Osteoblast (primary cell): Measurements from ENCODE around the gene DYNC2H1. TPM values are rescaled to one million over a fixed set of nuclear protein-coding genes. Genes with fewer than 3 reads are reported as not detected.

Experiments
- DNase-seq: peaks from one replicate; pipeline ENCODE4 v3.0.0; 2011; ENCODE audit warnings: low spot score, mixed read lengths; ENCODE audit not compliant: insufficient read length; ENCODE audit errors: missing footprints
- H2AFZ ChIP-seq: 2 replicates; pipeline ENCODE4 v1.6.0; 2011; ENCODE audit warnings: mild to moderate bottlenecking, low read length
- H3K27ac ChIP-seq: 2 replicates; pipeline ENCODE4 v1.5.1; 2011; ENCODE audit warnings: mild to moderate bottlenecking, low read depth, low read length, moderate library complexity
- H3K27me3 ChIP-seq: 2 replicates; pipeline ENCODE4 v1.6.0; 2012; ENCODE audit warnings: mild to moderate bottlenecking, control low read depth, inconsistent platforms, low read length, moderate library complexity; ENCODE audit not compliant: insufficient read depth
- H3K36me3 ChIP-seq: 2 replicates; pipeline ENCODE4 v1.5.1; 2011; ENCODE audit warnings: mild to moderate bottlenecking, low read length, control low read depth, moderate library complexity; ENCODE audit not compliant: insufficient read depth
- H3K4me1 ChIP-seq: 2 replicates; pipeline ENCODE4 v1.5.1; 2011; ENCODE audit warnings: mild to moderate bottlenecking, low read length, control low read depth, moderate library complexity; ENCODE audit not compliant: insufficient read depth
- H3K4me2 ChIP-seq: 2 replicates; pipeline ENCODE4 v1.6.0; 2011; ENCODE audit warnings: mild to moderate bottlenecking, low read length; ENCODE audit not compliant: insufficient read depth
- H3K4me3 ChIP-seq: fragments of 200-600 bp; sonication (generic); 3 replicates; pipeline ENCODE4 v1.5.1; 2012; ENCODE audit warnings: mild to moderate bottlenecking, low read length, inconsistent platforms; ENCODE audit not compliant: insufficient read depth
- H3K79me2 ChIP-seq: 2 replicates; pipeline ENCODE4 v1.6.0; 2012; ENCODE audit warnings: mild to moderate bottlenecking, low read length, control low read depth, inconsistent platforms; ENCODE audit not compliant: insufficient read depth
- H3K9me3 ChIP-seq: 2 replicates; pipeline ENCODE4 v1.5.1; 2011; ENCODE audit warnings: low read depth, low read length, control low read depth
- H4K20me1 ChIP-seq: 2 replicates; pipeline ENCODE4 v1.6.0; 2012; ENCODE audit warnings: mild to moderate bottlenecking, low read length, control low read depth; ENCODE audit not compliant: insufficient read depth
- total RNA-seq: library from RNA; depleted of rRNA; stranded (reverse); fragments of >200 nt; gene quantifications from 2 replicates; pipeline ENCODE4 v1.2.3, GENCODE V29; 2012
- TF ChIP-seq, protein P1 (sequence below): IDR thresholded peaks from 2 replicates; pipeline ENCODE4 v1.5.1; 2011; ENCODE audit warnings: mild to moderate bottlenecking, low read depth, low read length, moderate library complexity; ENCODE audit errors: extremely low read depth

DYNC2H1 gene
- total RNA-seq, 1 donor: 82.2 TPM

GRCh38 chr11:103398829-103399228, 289.6 kb downstream of the DYNC2H1 start:
- Histone ChIP-seq H3K27ac (no peak overlapping the region), H4K20me1 (no peaks in the 10 kb centered on the region), H3K79me2 (no peaks in the 10 kb centered on the region), H3K9me3 (no peaks in the 10 kb centered on the region), H2AFZ (no peak overlapping the region), H3K36me3 (no peaks in the 10 kb centered on the region), H3K4me3 (no peak overlapping the region), H3K4me1 (peaks cover 4% of the 10 kb centered on the region), H3K27me3 (no peaks in the 10 kb centered on the region), H3K4me2 (no peak overlapping the region)
- DNase-seq: no peak
- TF ChIP-seq, protein P1, sequence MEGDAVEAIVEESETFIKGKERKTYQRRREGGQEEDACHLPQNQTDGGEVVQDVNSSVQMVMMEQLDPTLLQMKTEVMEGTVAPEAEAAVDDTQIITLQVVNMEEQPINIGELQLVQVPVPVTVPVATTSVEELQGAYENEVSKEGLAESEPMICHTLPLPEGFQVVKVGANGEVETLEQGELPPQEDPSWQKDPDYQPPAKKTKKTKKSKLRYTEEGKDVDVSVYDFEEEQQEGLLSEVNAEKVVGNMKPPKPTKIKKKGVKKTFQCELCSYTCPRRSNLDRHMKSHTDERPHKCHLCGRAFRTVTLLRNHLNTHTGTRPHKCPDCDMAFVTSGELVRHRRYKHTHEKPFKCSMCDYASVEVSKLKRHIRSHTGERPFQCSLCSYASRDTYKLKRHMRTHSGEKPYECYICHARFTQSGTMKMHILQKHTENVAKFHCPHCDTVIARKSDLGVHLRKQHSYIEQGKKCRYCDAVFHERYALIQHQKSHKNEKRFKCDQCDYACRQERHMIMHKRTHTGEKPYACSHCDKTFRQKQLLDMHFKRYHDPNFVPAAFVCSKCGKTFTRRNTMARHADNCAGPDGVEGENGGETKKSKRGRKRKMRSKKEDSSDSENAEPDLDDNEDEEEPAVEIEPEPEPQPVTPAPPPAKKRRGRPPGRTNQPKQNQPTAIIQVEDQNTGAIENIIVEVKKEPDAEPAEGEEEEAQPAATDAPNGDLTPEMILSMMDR: no peak

GRCh38 chr11:103406357-103406756, 297.1 kb downstream of the DYNC2H1 start:
- Histone ChIP-seq H4K20me1 (no peaks in the 10 kb centered on the region), H3K27me3 (no peaks in the 10 kb centered on the region), H3K9me3 (no peaks in the 10 kb centered on the region), H2AFZ (no peak overlapping the region), H3K4me2 (no peak overlapping the region), H3K27ac (no peak overlapping the region), H3K4me1 (no peaks in the 10 kb centered on the region), H3K36me3 (no peaks in the 10 kb centered on the region), H3K4me3 (no peak overlapping the region), H3K79me2 (no peaks in the 10 kb centered on the region)
- TF ChIP-seq, protein P1: no peak
- no peak for DNase-seq

GRCh38 chr11:103407641-103408040, 298.4 kb downstream of the DYNC2H1 start:
- H3K4me3 ChIP-seq: no peak overlapping the region
- no peak overlapping the region for H3K27ac ChIP-seq
- no peak overlapping the region for H2AFZ ChIP-seq
- no peaks in the 10 kb centered on the region for H3K36me3 ChIP-seq
- no peaks in the 10 kb centered on the region for H4K20me1 ChIP-seq
- no peak for DNase-seq
- no peaks in the 10 kb centered on the region for H3K79me2 ChIP-seq
- TF ChIP-seq, protein P1: no peak
- no peaks in the 10 kb centered on the region for H3K4me1 ChIP-seq
- H3K4me2 ChIP-seq: no peak overlapping the region
- H3K9me3 ChIP-seq: no peaks in the 10 kb centered on the region
- H3K27me3 ChIP-seq: no peaks in the 10 kb centered on the region

- TF ChIP-seq, protein P1: no peak
- no peak for DNase-seq
Observed at GRCh38 chr11:103413266-103413888, 304.2 kb downstream of the DYNC2H1 start.

More at GRCh38 chr11:103413266-103413888, 304.2 kb downstream of the DYNC2H1 start:
- Histone ChIP-seq H3K27ac (no peak overlapping the region), H3K4me1 (no peaks in the 10 kb centered on the region), H4K20me1 (no peaks in the 10 kb centered on the region), H3K4me2 (no peak overlapping the region), H3K36me3 (no peaks in the 10 kb centered on the region), H3K27me3 (no peaks in the 10 kb centered on the region), H3K9me3 (no peaks in the 10 kb centered on the region), H3K4me3 (no peak overlapping the region), H2AFZ (no peak overlapping the region), H3K79me2 (no peaks in the 10 kb centered on the region)
